ENCODE measurements around the gene BPHL. TPM values are rescaled to one million over a fixed set of nuclear protein-coding genes. Genes with fewer than 3 reads are reported as not detected.
"Not testable (repeated sequence)": the region's sequence is repeated elsewhere in the genome, so short reads cannot be mapped to it uniquely, and the experiment has no call there.

The BPHL gene
- polyA plus RNA-seq, 1 of the 3 experiments (the other 2 are of a cell fraction) = 21.7 TPM

GRCh38 chr6:3137873-3138272 lies 19.4 kb downstream of the BPHL start:
- H3K4me1 ChIP-seq (ENCODE audit: control insufficient read depth in 1 of 2, insufficient read depth in 2 of 2, low read depth in 1 of 2, low read length in 1 of 2); H3K9ac ChIP-seq; H4K20me1 ChIP-seq (ENCODE audit: insufficient read depth); DNase-seq; H3K4me2 ChIP-seq; H3K9me3 ChIP-seq; H2AFZ ChIP-seq (ENCODE audit: low read depth); POLR2A ChIA-PET; H3K79me2 ChIP-seq (ENCODE audit: insufficient read depth); H3K4me3 ChIP-seq (ENCODE audit: low read depth in 2 of 2, low read length in 1 of 2); H3K27me3 ChIP-seq (ENCODE audit: insufficient read depth); H3F3A ChIP-seq (replicated peaks; ENCODE audit: insufficient read depth); CTCF ChIA-PET; H3K9me2 ChIP-seq: not testable (repeated sequence)
- 83% methylated on average over 6 of the region's 6 CpGs for WGBS (ENCODE audit: low lambda C conversion rate)
- H3K27ac ChIP-seq (ENCODE audit: low read depth in 2 of 2, low read length in 1 of 2) = peak overlapping the region in 1 of 2 experiments; percentile 21; a peak in 1 of 4 replicates
- peaks cover 22 to 51% of the 10 kb centered on the region in 2 experiments for H3K36me3 ChIP-seq (replicated peaks in 1 of 2; ENCODE audit: control insufficient read depth in 1 of 2, insufficient read depth in 2 of 2, low read length in 1 of 2)

GRCh38 chr6:3138341-3138740 lies 19.8 kb downstream of the BPHL start:
- Histone ChIP-seq H3K9ac (no peak overlapping the region), H3K36me3 (replicated peaks in 1 of 2; ENCODE audit: control insufficient read depth in 1 of 2, insufficient read depth in 2 of 2, low read length in 1 of 2) (peaks cover 25 to 54% of the 10 kb centered on the region in 2 experiments), H2AFZ (ENCODE audit: low read depth) (no peak overlapping the region), H3K27me3 (ENCODE audit: insufficient read depth) (no peaks in the 10 kb centered on the region), H3K9me2 (no peaks in the 10 kb centered on the region), H3K9me3 (no peaks in the 10 kb centered on the region), H3K27ac (ENCODE audit: low read depth in 2 of 2, low read length in 1 of 2) (peak overlapping the region in 1 of 2 experiments; percentile 21; a peak in 1 of 4 replicates), H3K4me2 (no peak overlapping the region), H4K20me1 (ENCODE audit: insufficient read depth) (no peaks in the 10 kb centered on the region), H3K4me1 (ENCODE audit: control insufficient read depth in 1 of 2, insufficient read depth in 2 of 2, low read depth in 1 of 2, low read length in 1 of 2) (no peaks in the 10 kb centered on the region), H3K79me2 (ENCODE audit: insufficient read depth) (no peaks in the 10 kb centered on the region), H3K4me3 (ENCODE audit: low read depth in 2 of 2, low read length in 1 of 2) (no peak overlapping the region), H3F3A (replicated peaks; ENCODE audit: insufficient read depth) (peaks cover 6% of the 10 kb centered on the region)
- ChIA-PET POLR2A (no interaction called here), CTCF (no interaction called here)
- TF ChIP-seq, protein P1, sequence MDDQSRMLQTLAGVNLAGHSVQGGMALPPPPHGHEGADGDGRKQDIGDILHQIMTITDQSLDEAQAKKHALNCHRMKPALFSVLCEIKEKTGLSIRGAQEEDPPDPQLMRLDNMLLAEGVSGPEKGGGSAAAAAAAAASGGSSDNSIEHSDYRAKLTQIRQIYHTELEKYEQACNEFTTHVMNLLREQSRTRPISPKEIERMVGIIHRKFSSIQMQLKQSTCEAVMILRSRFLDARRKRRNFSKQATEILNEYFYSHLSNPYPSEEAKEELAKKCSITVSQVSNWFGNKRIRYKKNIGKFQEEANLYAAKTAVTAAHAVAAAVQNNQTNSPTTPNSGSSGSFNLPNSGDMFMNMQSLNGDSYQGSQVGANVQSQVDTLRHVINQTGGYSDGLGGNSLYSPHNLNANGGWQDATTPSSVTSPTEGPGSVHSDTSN (IDR thresholded peaks at IDR 0.05) = 0 out of 2 replicates have a peak, but pooled peaks have one; percentile 12
- TF ChIP-seq FOXJ3 (CRISPR knock-in tag; IDR thresholded peaks at IDR 0.05) = no peak
- DNase-seq = no peak
- WGBS (ENCODE audit: low lambda C conversion rate) = 58% methylated on average over 1 of the region's 1 CpG

- Histone ChIP-seq H3K9ac (no peak overlapping the region), H3K4me1 (ENCODE audit: control insufficient read depth in 1 of 2, insufficient read depth in 2 of 2, low read depth in 1 of 2, low read length in 1 of 2) (no peaks in the 10 kb centered on the region), H3K4me2 (no peak overlapping the region), H2AFZ (ENCODE audit: low read depth) (no peak overlapping the region), H3K27me3 (ENCODE audit: insufficient read depth) (no peaks in the 10 kb centered on the region), H3K27ac (ENCODE audit: low read depth in 2 of 2, low read length in 1 of 2) (no peak overlapping the region), H3K79me2 (ENCODE audit: insufficient read depth) (no peaks in the 10 kb centered on the region), H3K36me3 (replicated peaks in 1 of 2; ENCODE audit: control insufficient read depth in 1 of 2, insufficient read depth in 2 of 2, low read length in 1 of 2) (peaks cover 25 to 59% of the 10 kb centered on the region in 2 experiments), H3F3A (replicated peaks; ENCODE audit: insufficient read depth) (peaks cover 6% of the 10 kb centered on the region), H3K9me3 (no peaks in the 10 kb centered on the region), H3K9me2 (no peaks in the 10 kb centered on the region), H4K20me1 (ENCODE audit: insufficient read depth) (no peaks in the 10 kb centered on the region), H3K4me3 (ENCODE audit: low read depth in 2 of 2, low read length in 1 of 2) (no peak overlapping the region)
- ChIA-PET POLR2A (interaction anchor here (1.0 kb wide), 1 partner anchor 18 kb away, joined by 3 read pairs; the partner anchor contains the start of gene TUBB2A), CTCF (interaction anchor here (1.3 to 1.7 kb wide), 4 partner anchors 14 to 593 kb away, joined by 4 to 6 read pairs (median 4); no protein-coding TSS in a partner anchor)
- no peak for TF ChIP-seq TEAD4 (IDR thresholded peaks at IDR 0.05; ENCODE audit: borderline replicate concordance, insufficient read depth)
- TF ChIP-seq IRF3 (IDR thresholded peaks at IDR 0.05; ENCODE audit: low read depth, low read length) = no peak
- TF ChIP-seq USF1 (IDR thresholded peaks at IDR 0.05; ENCODE audit: borderline replicate concordance, low read depth) = peak; percentile 53; the same call in 1 of the 2 replicates
- WGBS (ENCODE audit: low lambda C conversion rate) = 85% methylated on average over 14 of the region's 14 CpGs
- no peak for DNase-seq
These were observed 20.8 kb downstream of the BPHL start for GRCh38 chr6:3139090-3139903.

Data from SK-N-SH (cell line).